ENCODE data around the gene ENTR1. TPM values are rescaled to one million over a fixed set of nuclear protein-coding genes. Genes with fewer than 3 reads are reported as not detected.

ENTR1 gene
- total and polyA plus RNA-seq, 10 of the 15 experiments (the other 5 are each of a cell fraction or from before 2014, with no cell fraction given): 8.2 to 96.4 (median 41.1) TPM

DNA sequence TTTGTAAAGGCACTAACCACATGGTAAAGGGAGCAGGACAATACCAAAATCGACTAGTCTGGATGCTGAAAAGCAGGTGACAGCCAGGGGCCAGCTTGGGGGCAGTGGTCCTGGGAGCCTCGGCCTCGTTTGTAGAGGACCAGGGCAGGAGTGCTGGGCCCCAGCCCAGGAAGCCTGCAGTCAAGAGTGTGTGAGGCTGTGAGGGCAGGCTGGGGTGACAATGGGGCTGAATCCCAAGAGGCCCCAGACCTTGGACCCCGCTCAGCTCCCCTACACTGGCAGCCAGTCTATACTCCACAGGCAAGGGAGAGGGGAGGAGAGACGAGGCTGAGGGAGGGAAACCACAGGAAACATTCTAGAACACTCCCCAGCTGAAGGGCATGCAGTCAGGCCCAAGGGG is 31.9 kb upstream of the ENTR1 start:
- Histone ChIP-seq H3K9me3 (replicated peaks; ENCODE audit: control insufficient read depth, insufficient read depth, low read length) (no peaks in the 10 kb centered on the region), H3K27me3 (replicated peaks in 1 of 2; ENCODE audit: control insufficient read depth in 2 of 2, insufficient read depth in 2 of 2, low read length in 1 of 2) (no peaks in the 10 kb centered on the region), H3K4me2 (ENCODE audit: control insufficient read depth, insufficient read depth) (no peak overlapping the region), H2AFZ (ENCODE audit: control insufficient read depth, low read depth, low read length) (no peak overlapping the region), H3K79me2 (ENCODE audit: control insufficient read depth, insufficient read depth, low read length) (peaks cover 23% of the 10 kb centered on the region), H3K4me1 (ENCODE audit: control insufficient read depth, insufficient read depth, low read length) (peaks cover 6% of the 10 kb centered on the region; the same call in 1 of the 2 replicates), H3K9ac (ENCODE audit: control insufficient read depth, insufficient read depth, low read length) (no peak overlapping the region), H4K20me1 (ENCODE audit: control insufficient read depth, insufficient read depth) (no peaks in the 10 kb centered on the region; the same call in 1 of the 2 replicates), H3K27ac (ENCODE audit: control insufficient read depth, insufficient read depth) (no peak overlapping the region), H3K36me3 (ENCODE audit: control insufficient read depth in 2 of 2, insufficient read depth in 2 of 2, low read length in 1 of 2) (peaks cover 20 to 23% of the 10 kb centered on the region in 2 experiments), H3K4me3 (no peak overlapping the region)
- ATAC-seq (no peak), FAIRE-seq (no peak), DNase-seq (ENCODE audit: low read depth, low spot score) (no peak)
- ChIA-PET POLR2A (no interaction called here), SMC1A (ENCODE audit: uncharacterized antibody, unreplicated experiment) (no interaction called here), RAD21 (ENCODE audit: unreplicated experiment) (no interaction called here), CTCF (interaction anchor here (1.2 kb wide), 1 partner anchor 79 kb away, joined by 3 read pairs; the partner anchor contains the start of gene DNLZ)
- in situ Hi-C loops (cut with MboI): no loop called here
- WGBS (ENCODE audit: insufficient coverage, insufficient replicate concordance, low lambda C conversion rate, missing lambda C conversion rate): 84% methylated on average over 5 of the region's 5 CpGs
- intact Hi-C loops (cut with micrococcal nuclease; ENCODE audit: unreplicated experiment): no loop called here
- no TSS peak for BruUV-seq (replicated peaks)
- peak; percentile 18; the same call in 1 of the 2 replicates for TF ChIP-seq POLR2A (IDR thresholded peaks at IDR 0.05; ENCODE audit: low read depth, low read length)
- no peak for TF ChIP-seq EP300 (IDR thresholded peaks at IDR 0.05; ENCODE audit: borderline replicate concordance in 1 of 2, control insufficient read depth in 1 of 2, low read depth in 2 of 2, low read length in 2 of 2)

DNA sequence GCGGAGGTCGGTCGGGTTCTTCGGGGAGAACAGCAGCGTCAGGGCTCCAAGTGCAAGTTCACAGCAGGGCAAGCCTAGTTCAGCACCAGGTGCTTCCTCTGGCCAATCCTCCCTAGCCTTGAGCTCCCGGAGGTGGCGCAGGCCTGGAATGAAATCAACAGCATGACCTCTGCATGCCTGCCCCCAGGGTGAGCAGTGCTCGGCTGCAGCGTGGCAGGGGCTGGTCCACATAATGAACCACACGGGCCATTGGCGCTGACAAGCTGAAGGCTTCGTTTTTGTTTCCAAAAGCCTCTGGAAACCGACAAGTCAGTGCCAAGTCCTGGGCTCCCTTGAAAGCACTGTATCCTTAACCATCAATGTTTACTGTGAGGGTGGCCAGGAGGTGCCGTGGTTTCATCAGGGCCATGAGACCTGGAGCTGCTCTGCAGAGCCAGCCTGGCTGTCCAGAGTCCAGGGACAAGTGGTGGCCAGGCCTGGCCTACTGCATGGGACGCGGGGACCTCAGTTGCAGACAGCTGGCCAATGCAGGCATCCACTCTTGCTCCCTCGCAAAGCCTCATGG is 31.3 kb upstream of the ENTR1 start:
- Histone ChIP-seq H3K27me3 (replicated peaks in 1 of 2; ENCODE audit: control insufficient read depth in 2 of 2, insufficient read depth in 2 of 2, low read length in 1 of 2) (no peaks in the 10 kb centered on the region), H3K4me2 (ENCODE audit: control insufficient read depth, insufficient read depth) (no peak overlapping the region), H4K20me1 (ENCODE audit: control insufficient read depth, insufficient read depth) (no peaks in the 10 kb centered on the region; the same call in 1 of the 2 replicates), H3K4me1 (ENCODE audit: control insufficient read depth, insufficient read depth, low read length) (peaks cover 6% of the 10 kb centered on the region; the same call in 1 of the 2 replicates), H3K36me3 (ENCODE audit: control insufficient read depth in 2 of 2, insufficient read depth in 2 of 2, low read length in 1 of 2) (peaks cover 17 to 21% of the 10 kb centered on the region in 2 experiments), H3K79me2 (ENCODE audit: control insufficient read depth, insufficient read depth, low read length) (peaks cover 28% of the 10 kb centered on the region), H2AFZ (ENCODE audit: control insufficient read depth, low read depth, low read length) (no peak overlapping the region), H3K4me3 (no peak overlapping the region), H3K9me3 (replicated peaks; ENCODE audit: control insufficient read depth, insufficient read depth, low read length) (no peaks in the 10 kb centered on the region), H3K27ac (ENCODE audit: control insufficient read depth, insufficient read depth) (no peak overlapping the region), H3K9ac (ENCODE audit: control insufficient read depth, insufficient read depth, low read length) (no peak overlapping the region)
- DNase-seq (ENCODE audit: low read depth, low spot score): no peak
- FAIRE-seq: no peak
- ChIA-PET POLR2A (no interaction called here), SMC1A (ENCODE audit: uncharacterized antibody, unreplicated experiment) (no interaction called here), RAD21 (ENCODE audit: unreplicated experiment) (no interaction called here), CTCF (no interaction called here)
- in situ Hi-C loops (cut with MboI): no loop called here
- intact Hi-C loops (cut with micrococcal nuclease; ENCODE audit: unreplicated experiment): no loop called here
- BruUV-seq (replicated peaks): no TSS peak
- TF ChIP-seq, protein P1, sequence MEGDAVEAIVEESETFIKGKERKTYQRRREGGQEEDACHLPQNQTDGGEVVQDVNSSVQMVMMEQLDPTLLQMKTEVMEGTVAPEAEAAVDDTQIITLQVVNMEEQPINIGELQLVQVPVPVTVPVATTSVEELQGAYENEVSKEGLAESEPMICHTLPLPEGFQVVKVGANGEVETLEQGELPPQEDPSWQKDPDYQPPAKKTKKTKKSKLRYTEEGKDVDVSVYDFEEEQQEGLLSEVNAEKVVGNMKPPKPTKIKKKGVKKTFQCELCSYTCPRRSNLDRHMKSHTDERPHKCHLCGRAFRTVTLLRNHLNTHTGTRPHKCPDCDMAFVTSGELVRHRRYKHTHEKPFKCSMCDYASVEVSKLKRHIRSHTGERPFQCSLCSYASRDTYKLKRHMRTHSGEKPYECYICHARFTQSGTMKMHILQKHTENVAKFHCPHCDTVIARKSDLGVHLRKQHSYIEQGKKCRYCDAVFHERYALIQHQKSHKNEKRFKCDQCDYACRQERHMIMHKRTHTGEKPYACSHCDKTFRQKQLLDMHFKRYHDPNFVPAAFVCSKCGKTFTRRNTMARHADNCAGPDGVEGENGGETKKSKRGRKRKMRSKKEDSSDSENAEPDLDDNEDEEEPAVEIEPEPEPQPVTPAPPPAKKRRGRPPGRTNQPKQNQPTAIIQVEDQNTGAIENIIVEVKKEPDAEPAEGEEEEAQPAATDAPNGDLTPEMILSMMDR (IDR thresholded peaks at IDR 0.05 in 2 of 3, conservative IDR thresholded peaks at IDR 0.05 in 1 of 3; ENCODE audit: control insufficient read depth in 2 of 3, extremely low read depth in 1 of 3, insufficient read depth in 1 of 3, low read depth in 3 of 3, low read length in 3 of 3): no peak
- peak; percentile 33; the same call in 1 of the 2 replicates for TF ChIP-seq POLR2A (IDR thresholded peaks at IDR 0.05; ENCODE audit: low read depth, low read length)
- no peak for ATAC-seq
- 97% methylated on average over 17 of the region's 17 CpGs for WGBS (ENCODE audit: insufficient coverage, insufficient replicate concordance, low lambda C conversion rate, missing lambda C conversion rate)

All from GM12878 (cell line).